Suppressor macrophage treated with lipopolysaccharide for 1 hour (primary cell): ENCODE measurements around the gene CCDC107.
"Not testable (repeated sequence)": the region's sequence is repeated elsewhere in the genome, so short reads cannot be mapped to it uniquely, and the experiment has no call there.

Experiments used
- DNase-seq, 3 donors: peaks; one replicate each; pipeline ENCODE4 v3.0.0-alpha.2; 2020 to 2022

CCDC107 gene

DNA sequence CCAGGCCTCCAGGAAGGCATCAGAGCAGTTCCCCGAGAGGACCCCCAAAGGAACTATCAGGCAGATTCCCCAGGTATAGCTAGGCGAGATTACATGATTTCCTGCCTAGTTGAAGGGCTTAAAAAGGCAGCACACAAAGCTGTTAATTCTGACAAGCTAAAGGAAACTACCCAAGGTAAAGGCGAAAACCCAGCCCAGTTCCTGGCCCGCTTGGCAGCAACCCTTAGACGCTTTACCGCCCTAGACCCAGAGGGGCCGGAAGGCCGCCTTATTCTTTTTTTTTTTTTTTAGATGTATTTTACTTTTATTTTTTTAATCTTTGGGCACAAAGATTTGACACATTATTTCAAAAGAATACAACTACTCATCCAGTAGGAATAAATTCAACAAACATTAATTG, 19.3 kb upstream of the CCDC107 start:
- not testable (repeated sequence) for DNase-seq

- DNase-seq, result not testable (repeated sequence)
Measured at GRCh38 chr9:35639225-35639624, 18.9 kb upstream of the CCDC107 start.

DNA sequence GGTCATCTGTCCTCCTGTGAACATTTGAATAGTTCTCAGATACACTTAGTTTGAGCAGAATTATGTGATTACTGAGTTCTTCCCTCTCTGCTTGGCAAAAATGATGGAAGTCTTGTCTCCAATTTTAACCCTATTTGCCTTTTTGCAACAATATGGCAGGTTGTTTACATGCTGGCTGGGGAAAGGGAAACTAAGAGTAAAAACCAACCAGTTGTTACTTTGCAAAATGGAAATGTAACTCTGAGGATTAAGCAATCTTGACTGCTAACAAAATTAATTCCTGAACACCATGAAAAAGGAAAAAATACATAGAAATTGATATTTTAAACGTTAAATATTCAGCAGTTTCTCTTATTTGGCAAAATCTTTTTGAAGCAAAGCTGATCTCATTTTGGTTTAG, 18.5 kb upstream of the CCDC107 start:
- peak in 2 of 3 donors; percentile 27 to 30 for DNase-seq

- DNase-seq, result not testable (repeated sequence)
Measured at GRCh38 chr9:35640431-35640830, 17.7 kb upstream of the CCDC107 start.

- not testable (repeated sequence) for DNase-seq
Measured at GRCh38 chr9:35641478-35641877, 16.6 kb upstream of the CCDC107 start.

DNA sequence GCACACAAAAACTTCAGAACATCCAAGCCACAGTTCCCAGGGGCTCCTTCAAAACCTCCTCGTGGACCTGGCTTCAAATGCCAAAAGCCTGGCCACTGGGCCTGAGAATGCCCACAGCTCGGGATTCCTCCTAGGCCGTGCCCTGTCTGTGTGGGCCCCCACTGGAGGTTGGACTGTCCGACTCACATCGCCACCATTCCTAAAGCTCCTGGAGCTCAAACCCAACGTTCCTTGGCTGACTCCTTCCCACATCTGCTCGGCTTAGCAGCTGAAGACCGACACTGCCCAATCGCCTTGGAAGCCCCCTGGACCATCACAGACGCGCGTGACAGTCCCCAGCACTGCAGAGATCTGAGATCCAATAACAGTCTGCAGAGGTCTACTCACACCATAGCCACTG, 15.0 kb upstream of the CCDC107 start:
- no peak for DNase-seq

GRCh38 chr9:35645736-35646135, 12.4 kb upstream of the CCDC107 start:
- DNase-seq, result not testable (repeated sequence)

GRCh38 chr9:35646153-35646532, 11.9 kb upstream of the CCDC107 start:
- DNase-seq, result no peak

DNA sequence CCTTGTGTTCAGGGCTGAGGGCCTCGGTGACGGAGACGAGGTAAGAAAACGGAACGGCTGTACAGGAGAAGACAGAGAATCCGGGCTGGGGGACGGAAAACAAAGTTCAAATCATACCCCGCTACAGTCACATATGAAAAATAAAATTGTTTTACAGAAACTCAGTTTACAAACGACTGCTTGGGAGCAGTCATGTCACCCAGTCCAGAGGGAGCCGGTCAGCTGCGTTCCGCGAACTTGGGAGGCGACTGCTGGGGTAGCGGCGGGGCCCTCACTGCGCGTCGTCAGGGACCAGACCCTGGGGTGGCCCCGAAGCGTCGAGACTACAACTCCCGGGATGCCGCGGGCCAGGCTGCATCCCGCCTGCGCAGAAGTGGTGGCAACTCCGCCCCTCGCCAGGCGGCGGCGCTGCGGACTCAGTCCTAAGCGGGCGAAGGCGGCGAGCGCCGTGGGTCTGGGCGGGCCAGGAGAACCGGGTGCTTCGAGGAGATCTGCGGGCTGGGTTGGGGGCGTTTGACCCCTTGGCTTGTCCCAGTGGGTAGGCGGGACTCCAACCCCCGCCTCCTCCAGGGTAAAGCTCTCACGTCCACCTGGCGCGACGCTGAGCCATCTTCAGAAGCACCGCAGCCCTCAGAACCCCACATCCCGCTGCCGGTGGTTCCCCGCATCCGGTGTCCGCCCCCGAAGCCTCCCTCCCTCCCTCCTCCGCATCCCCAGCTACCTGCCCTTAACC, 11.4 kb upstream of the CCDC107 start:
- DNase-seq, result peak; percentile 96 to 97 (median 97)

GRCh38 chr9:35649431-35650340, 8.4 kb upstream of the CCDC107 start:
- DNase-seq, result peak; percentile 61 to 78 (median 68)

DNA sequence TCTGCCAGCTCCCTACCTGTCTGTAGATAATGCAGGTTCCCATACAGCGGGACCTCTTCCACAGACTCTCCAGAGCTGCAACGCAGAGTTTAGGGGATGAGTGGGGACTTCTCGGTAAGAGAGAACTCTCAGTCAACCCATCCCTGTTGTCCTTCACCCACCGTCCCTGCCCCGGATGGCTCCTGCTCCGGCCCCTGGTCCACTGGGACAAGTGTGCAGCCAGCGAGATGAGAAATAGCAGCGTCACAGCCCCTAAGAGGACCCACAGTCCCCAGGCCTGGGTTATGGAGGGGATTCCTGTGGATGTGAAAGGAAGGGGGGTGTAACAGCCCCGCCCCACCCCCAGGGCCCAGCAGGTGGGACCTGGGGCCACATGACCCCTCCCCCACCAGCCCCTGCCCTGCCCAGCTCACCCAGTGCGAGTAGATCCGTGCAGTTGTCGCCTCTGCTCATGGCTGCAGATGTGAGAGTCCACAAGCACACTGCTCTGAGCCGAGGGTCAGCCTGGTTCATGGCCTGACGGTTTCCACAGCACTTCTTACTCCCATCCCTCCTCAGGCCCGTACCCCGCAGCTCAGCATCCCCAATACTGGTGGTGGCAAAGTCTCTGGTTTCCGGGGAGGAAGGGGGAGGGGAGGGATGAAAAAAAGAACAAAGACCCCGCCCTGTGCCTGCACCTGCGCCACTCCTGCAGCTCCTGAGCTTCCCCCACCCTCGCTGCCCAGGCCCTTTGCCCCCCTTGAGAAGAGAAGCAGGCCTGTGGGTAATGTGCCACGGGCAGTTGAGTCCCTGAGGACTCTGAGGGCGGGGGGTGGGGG, 7.5 kb upstream of the CCDC107 start, which contains the start of gene SIT1:
TSS of gene SIT1 (minus strand) at position 591 of the 818 bp plus-strand sequence. CDS start at position 513, 78 bp downstream.
- no peak for DNase-seq

GRCh38 chr9:35651956-35652828, 5.9 kb upstream of the CCDC107 start:
- DNase-seq, result peak; percentile 69 to 91 (median 91)

DNA sequence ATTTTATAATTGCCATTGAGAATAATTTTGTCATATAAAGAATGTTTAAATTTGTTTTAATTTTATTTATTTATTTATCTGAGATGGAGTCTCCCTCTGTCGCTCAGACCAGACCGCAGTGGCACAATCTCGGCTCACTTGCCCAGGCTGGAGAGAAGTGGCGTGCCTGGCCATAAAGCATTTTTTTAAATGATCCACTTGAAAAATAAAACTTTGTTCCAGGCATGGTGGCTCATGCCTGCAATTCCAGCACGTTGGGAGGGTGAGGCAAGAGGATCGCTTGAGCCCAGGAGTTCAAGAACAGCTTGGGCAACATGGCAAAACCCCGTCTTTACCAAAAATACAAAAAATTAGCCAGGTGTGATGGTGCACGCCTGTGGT, 5.3 kb upstream of the CCDC107 start:
- no peak for DNase-seq

GRCh38 chr9:35653611-35654010, 4.5 kb upstream of the CCDC107 start:
- no peak for DNase-seq

DNA sequence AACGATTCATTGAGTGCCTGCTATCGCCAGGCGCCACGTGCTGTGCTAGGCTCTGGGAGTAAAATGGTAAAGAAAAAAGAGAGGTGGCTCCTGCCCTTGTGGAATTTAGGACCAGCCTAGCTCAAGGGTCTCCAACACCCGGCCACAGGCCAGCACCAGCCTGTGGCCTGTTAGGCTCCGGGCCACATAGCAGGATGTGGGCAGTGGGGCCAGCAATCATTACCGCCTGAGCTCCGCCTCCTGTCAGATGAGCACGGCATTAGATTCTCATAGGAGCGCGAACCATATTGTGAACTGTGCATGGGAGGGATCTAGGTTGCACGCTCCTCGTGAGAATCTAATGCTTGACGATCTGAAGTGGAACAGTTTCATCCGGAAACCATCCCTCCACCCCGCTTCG, 1.7 kb upstream of the CCDC107 start:
- DNase-seq, result no peak

GRCh38 chr9:35656831-35657545, 1.1 kb upstream of the CCDC107 start:
- no peak for DNase-seq

- DNase-seq, result peak; percentile 99 to 100 (median 99)
Measured at GRCh38 chr9:35657546-35658136, 451 bp upstream of the CCDC107 start, which contains the start of gene RMRP. Gene RMRP (minus strand): TSS chr9:35658019.

DNA sequence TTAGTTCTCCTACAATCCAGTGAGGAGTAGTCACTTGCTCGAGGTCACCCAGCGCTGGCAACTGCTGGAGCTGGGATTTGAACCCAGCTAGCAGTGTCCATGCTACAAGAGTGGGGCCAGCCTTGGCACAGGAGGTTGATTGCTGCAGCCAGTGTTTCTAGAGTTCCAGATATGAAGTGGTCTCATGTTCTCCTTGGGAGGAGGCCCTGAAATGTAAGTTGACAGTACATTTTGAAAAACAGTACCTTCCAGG, 802 bp downstream of the CCDC107 start:
- peak; percentile 41 to 48 (median 46) for DNase-seq

DNA sequence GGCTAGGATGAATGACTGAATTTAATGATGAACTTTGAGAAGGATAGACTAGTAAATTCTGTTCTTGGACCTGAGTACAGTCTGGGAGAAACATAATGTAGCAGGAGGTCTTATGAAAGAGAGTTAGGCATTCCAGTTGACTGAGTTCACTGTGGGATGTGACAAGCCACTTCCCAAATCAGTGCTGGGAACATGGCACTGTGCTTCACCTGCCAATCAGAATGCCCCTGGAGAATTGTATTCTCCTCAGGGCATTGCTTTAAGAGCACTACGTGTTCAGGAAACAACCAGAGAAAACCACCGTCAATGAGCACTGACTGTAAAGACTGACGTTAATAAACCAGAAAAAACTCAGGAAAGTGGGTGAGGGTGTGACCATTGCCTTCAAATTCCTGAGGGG, 1.2 kb downstream of the CCDC107 start:
- no peak for DNase-seq

DNA sequence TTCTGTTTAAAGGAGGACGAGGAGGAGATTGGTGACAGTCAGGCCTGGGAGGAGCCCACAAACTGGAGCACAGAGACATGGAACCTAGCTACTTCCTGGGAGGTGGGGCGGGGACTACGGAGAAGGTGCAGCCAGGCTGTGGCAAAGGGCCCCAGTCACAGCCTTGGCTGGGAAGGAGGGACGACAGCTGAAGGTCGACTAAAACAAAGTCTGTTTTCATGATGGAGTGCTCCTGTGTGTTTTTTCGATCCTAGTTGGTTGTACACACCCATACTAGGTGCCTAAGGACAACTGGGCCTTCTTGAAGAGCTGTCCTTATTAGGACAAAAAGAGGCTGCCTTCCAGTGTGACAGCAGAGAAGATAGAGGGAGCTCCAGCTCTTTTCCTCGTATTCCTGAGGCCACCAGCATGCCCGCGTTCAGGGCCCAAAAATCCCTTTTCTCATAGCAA, 2.9 kb downstream of the CCDC107 start:
- DNase-seq, result no peak
